HepG2 (cell line): ENCODE measurements around the gene NPHS1. TPM values are rescaled to one million over a fixed set of nuclear protein-coding genes. Genes with fewer than 3 reads are reported as not detected.

ENCODE experiments used
- FOXO4 ChIP-seq: sonication (generic); formaldehyde crosslinking; conservative IDR thresholded peaks from 2 replicates; pipeline ENCODE4 v1.8.1; 2023; ENCODE audit warnings: missing genetic modification reagents
- IRF9 ChIP-seq: sonication (generic); formaldehyde crosslinking; IDR thresholded peaks from 2 replicates; pipeline ENCODE4 v1.8.0; 2022; ENCODE audit warnings: missing genetic modification reagents, mild to moderate bottlenecking, borderline replicate concordance
- KIAA2018 ChIP-seq: sonication (generic); formaldehyde crosslinking; IDR thresholded peaks from 2 replicates; pipeline ENCODE4 v1.5.0; 2020; ENCODE audit warnings: mild to moderate bottlenecking, missing genetic modification reagents, borderline replicate concordance
- KLF9 ChIP-seq: IDR thresholded peaks from 2 replicates; pipeline ENCODE4 v1.6.1; 2016; ENCODE audit warnings: low read depth
- MYPOP ChIP-seq: sonication (generic); formaldehyde crosslinking; IDR thresholded peaks from 2 replicates; pipeline ENCODE4 v1.8.1; 2023; ENCODE audit warnings: mild to moderate bottlenecking, moderate library complexity, missing genetic modification reagents
- NR2F6 ChIP-seq, 2 experiments: IDR thresholded peaks; 2 replicates each; pipeline ENCODE4 v1.6.1; 2016; ENCODE audit warnings: antibody characterized with exemption in 1 of 2, mild to moderate bottlenecking in 1 of 2
- NR3C1 ChIP-seq: sonication (generic); formaldehyde crosslinking; IDR thresholded peaks from 2 replicates; pipeline ENCODE4 v1.4.0; 2020; ENCODE audit warnings: missing genetic modification reagents
- THAP11 ChIP-seq: IDR thresholded peaks from 2 replicates; pipeline ENCODE4 v1.6.1; 2016; ENCODE audit warnings: missing biosample characterization, missing genetic modification reagents
- USF2 ChIP-seq, 2 experiments: sonication (generic) in 1 of 2; formaldehyde crosslinking in 1 of 2; IDR thresholded peaks; 2 replicates each; pipeline versions ENCODE4 v1.5.1 to v1.6.1; 2011 to 2020; ENCODE audit warnings: borderline replicate concordance in 1 of 2, low read depth in 1 of 2, low read length in 1 of 2, mild to moderate bottlenecking in 1 of 2, missing genetic modification reagents in 1 of 2, moderate library complexity in 1 of 2
- ZFP82 ChIP-seq: sonication (generic); formaldehyde crosslinking; IDR thresholded peaks from 2 replicates; pipeline ENCODE4 v1.5.1; 2020; ENCODE audit warnings: mild to moderate bottlenecking, missing genetic modification reagents, borderline replicate concordance
- ZXDC ChIP-seq: sonication (generic); formaldehyde crosslinking; IDR thresholded peaks from 2 replicates; pipeline ENCODE4 v1.5.0; 2020; ENCODE audit warnings: mild to moderate bottlenecking, missing genetic modification reagents
- polyA plus RNA-seq, 8 experiments: library from polyadenylated mRNA; depleted of rRNA in 3 of 8; stranded (reverse) in 7 of 8; unstranded in 1 of 8; fragments of >200 nt; fragmentation: Illumina TruSeq in 4 of 8; extraction: Trizol in 4 of 8; gene quantifications; 2 replicates each; pipeline versions ENCODE4 v1.2.1 to v1.2.3, GENCODE V29; 2011 to 2016; ENCODE audit warnings: low read depth in 4 of 8, missing spikeins in 1 of 8, mixed read lengths in 1 of 8; ENCODE audit not compliant: insufficient read depth in 1 of 8
- total RNA-seq, 5 experiments: library from RNA; depleted of rRNA; stranded (reverse); fragments of >200 nt; fragmentation: Illumina TruSeq; extraction: Trizol; gene quantifications; 2 replicates each; pipeline ENCODE4 v1.2.3, GENCODE V29; 2016; ENCODE audit warnings: low read depth in 1 of 5

Gene NPHS1
- total and polyA plus RNA-seq, 2 of the 13 experiments (the other 11 are each of a cell fraction or from before 2014, with no cell fraction given): not detected

- TF ChIP-seq KIAA2018 (CRISPR knock-in tag) (no peak), ZXDC (CRISPR knock-in tag) (no peak), NR3C1 (no peak), NR2F6 (IDR thresholded peaks at IDR 0.05) (no peak), NR2F6 (CRISPR knock-in tag; IDR thresholded peaks at IDR 0.05) (no peak), USF2 (IDR thresholded peaks at IDR 0.05; ENCODE audit: low read depth, low read length) (no peak), USF2 (CRISPR knock-in tag; IDR thresholded peaks at IDR 0.05; ENCODE audit: borderline replicate concordance) (no peak), MYPOP (CRISPR knock-in tag) (peak; percentile 29; the same call in 1 of the 2 replicates), FOXO4 (0 out of 2 replicates have a peak, but pooled peaks have one; percentile 78), KLF9 (no peak), ZFP82 (CRISPR knock-in tag) (0 out of 2 replicates have a peak, but pooled peaks have one; percentile 36), IRF9 (CRISPR knock-in tag) (0 out of 2 replicates have a peak, but pooled peaks have one; percentile 28), THAP11 (CRISPR knock-in tag) (0 out of 2 replicates have a peak, but pooled peaks have one; percentile 37)
These were observed 54.6 kb downstream of the NPHS1 start (continued) for GRCh38 chr19:35797663-35798062.
